LNCaP clone FGC (cell line): ENCODE results near the gene DNAJC5G.

Source experiments
- DNase-seq: peaks from one replicate; pipeline ENCODE4 v3.0.0-alpha.2; 2011; ENCODE audit warnings: low read depth
- H3K4me3 ChIP-seq: 2 replicates; pipeline ENCODE4 v1.5.1; 2011; ENCODE audit warnings: mild to moderate bottlenecking, low read depth, low read length, control low read depth
- CTCF ChIP-seq: IDR thresholded peaks from 2 replicates; pipeline ENCODE4 v1.5.1; 2012; ENCODE audit warnings: mild to moderate bottlenecking; ENCODE audit not compliant: control insufficient read depth, insufficient read depth; ENCODE audit errors: extremely low read depth

Gene DNAJC5G

GRCh38 chr2:27250652-27251379 is 24.4 kb upstream of the DNAJC5G start:
- DNase-seq, result no peak
- H3K4me3 ChIP-seq, result no peak overlapping the region
- TF ChIP-seq CTCF, result no peak

- no peak for DNase-seq
- no peak for TF ChIP-seq CTCF
- H3K4me3 ChIP-seq, result no peak overlapping the region
Measured at GRCh38 chr2:27251766-27252165, 23.5 kb upstream of the DNAJC5G start.

GRCh38 chr2:27255187-27255586 is 20.0 kb upstream of the DNAJC5G start:
- H3K4me3 ChIP-seq, result no peak overlapping the region
- no peak for DNase-seq
- no peak for TF ChIP-seq CTCF

- DNase-seq, result no peak
- H3K4me3 ChIP-seq, result no peak overlapping the region
- TF ChIP-seq CTCF, result no peak
Measured at GRCh38 chr2:27255660-27256059, 19.6 kb upstream of the DNAJC5G start.

- no peak for DNase-seq
- TF ChIP-seq CTCF, result no peak
- H3K4me3 ChIP-seq, result no peak overlapping the region
Measured at GRCh38 chr2:27256855-27257454, 18.3 kb upstream of the DNAJC5G start.

GRCh38 chr2:27258051-27258450 is 17.2 kb upstream of the DNAJC5G start:
- no peak for DNase-seq
- no peak for TF ChIP-seq CTCF
- H3K4me3 ChIP-seq, result no peak overlapping the region
